ENCODE data around the gene FMO3.

GRCh38 chr1:171107262-171107940 is 16.7 kb downstream of the FMO3 start:
- TF ChIP-seq CTCF (IDR thresholded peaks at IDR 0.05; ENCODE audit: low read depth, low read length) (no peak), EZH2phosphoT487 (IDR thresholded peaks at IDR 0.05; ENCODE audit: low read depth) (no peak)

Data from OCI-LY3 (cell line).